NOMO-1 (cell line): ENCODE data around the gene DNASE2.

Experiments used
- DNase-seq, 2 experiments: peaks; one replicate each; lab custom pipeline; 2025; ENCODE audit not compliant: unreplicated experiment in 2 of 2; lab: John Stamatoyannopoulos, UW

DNASE2 gene

DNA sequence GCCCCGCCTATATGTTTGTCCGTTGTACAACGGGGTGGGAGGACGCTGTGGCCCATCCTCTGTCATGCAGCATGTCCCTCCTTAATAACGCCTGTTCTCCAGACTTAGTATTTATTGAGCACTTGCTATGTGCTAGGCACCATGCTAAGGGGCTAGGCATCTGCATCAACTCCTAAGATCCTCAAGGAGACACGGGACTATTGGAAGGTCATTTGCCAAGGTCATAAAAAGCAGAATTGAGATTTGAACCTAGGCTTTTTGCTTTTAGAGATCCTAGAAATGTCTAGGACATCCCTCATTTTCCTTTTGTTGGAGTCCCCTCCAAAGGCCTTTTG, 44.8 kb downstream of the DNASE2 start:
- DNase-seq, result no peak

DNA sequence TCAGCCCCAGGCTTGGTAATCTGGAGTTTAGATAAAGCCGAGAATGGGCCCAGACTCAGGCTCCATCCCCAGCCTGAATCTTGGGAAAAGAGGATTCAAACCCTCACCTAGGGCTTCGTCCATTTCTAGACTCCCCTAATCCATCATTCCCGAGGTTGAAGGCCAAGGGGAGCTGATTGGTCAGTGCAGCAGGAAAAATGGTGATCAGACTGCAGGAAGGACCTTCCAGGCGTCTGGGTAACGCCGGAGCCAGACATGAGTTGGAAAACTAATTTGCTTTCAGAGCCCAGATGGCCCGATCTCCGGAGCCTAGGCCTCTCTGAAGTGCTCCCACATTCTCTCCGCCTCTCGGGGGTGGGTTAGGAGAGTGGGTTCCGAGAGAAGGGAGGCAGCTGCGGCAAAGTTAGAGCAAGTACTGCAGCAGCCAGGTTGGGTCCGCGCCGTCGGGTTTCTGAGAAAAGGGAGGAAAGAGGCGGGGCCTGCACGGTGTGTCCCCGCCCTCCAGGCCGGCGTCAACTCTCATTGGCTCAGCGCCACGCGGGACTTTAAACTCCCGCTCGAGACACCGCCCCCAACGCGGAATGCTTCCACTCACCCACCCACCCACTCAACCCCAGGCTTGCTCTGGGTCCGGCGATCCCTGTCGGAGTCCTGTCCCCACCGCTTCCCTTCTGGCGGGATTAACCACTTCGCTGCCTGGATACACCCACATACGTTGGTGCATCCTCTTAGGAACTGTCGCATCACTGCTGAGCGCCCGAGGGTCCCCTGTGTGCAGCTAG, 46.1 kb downstream of the DNASE2 start:
- DNase-seq, result no peak

DNA sequence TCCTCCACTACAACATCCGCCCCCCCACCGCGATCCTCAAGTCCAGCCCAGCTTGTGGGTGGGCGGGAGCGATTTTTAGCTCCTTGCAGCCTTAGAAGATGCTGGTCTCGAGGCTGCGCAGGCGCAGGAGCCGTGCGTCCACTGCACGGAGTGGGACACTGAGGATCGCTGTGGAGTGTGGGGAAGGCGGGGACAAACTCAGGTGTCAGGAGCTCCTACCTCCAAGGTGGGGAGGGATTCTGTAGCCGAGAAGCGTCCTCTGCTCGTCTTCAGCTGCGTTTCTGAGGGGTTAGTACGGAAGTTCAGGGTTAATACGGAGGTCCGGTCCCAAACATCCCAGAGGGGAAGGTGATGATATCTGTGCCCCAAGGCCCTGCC, 46.7 kb downstream of the DNASE2 start, which contains the start of gene RTBDN:
Gene RTBDN (minus strand): TSS at position 14 of the 378 bp plus-strand sequence. CDS start 4,600 bp downstream, outside the sequence.
- no peak for DNase-seq

DNA sequence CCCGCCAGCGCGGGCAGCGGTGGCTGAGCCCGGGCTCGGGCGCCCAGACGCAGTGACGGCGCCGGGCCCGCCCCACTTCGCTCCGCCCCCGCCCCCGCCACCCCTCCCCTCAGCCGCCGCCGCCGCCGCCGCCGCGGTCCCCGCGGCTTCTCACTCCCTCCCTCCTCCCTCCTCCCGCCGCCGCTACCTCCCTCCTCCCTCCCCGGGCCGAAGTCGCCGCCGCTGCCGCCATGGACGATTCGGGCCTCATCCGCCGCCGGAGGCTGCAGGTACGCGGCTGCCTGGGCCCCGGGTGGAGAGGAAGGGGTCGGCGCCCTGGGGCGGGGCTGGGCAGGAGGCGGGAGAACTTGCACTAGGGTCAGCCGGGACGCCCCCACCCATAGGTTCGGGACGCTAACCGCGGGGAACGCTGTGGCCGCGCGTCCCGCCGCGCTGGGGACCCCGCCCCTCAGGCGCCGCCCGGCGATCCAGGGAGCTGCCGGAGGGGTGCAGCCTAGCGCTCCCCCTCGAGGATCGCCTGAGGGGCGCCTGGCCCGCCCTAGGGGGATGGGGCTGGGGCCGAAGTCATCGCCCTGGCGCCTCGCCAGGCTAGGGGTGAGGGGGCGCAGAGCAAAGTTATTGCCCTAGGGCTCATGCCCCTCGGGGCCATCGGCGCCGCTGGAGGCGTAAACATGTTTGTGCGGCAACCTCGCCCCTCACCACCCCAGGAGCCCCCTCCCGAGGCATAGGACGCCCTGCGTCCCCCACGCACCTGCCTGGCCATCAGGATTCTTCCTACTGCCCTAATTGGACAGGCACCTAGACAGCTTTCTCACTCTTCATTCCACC, 47.3 kb downstream of the DNASE2 start:
- DNase-seq, result no peak

DNA sequence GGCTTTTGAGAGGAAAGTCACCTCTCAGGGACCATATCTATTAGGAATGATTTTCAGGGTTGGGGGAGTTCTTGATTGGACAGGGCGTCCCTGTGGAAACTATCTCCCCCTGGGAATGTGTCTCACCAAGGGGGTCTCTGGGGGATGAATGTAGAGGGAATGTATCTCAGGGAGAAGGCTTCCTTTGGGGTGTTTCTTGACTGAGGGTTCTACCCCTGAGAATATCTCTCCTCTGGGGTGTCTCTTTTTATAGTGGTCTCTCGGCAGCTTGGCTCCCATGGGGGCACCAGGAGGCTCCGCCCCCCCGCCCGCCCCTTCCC, 47.9 kb downstream of the DNASE2 start:
- DNase-seq, result no peak

DNA sequence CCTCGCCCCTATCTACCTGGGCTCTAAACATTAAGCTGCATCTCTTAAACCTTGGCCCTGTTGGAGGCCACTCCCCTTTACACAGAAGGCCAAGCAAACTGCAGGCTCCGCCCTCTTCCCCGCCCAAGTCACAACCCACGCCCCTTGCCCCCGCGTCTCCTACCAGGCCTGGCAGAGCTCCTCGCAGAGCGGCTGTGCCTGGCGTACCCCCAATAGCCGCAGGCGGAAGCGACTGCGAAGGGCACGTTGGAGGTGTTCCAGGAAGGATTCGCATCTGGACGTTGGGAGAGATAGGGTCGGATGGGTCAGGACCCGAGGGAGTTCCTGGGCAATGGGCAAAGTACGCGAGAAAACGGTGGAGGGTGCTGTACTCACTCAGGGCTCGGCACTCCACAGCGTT, 52.8 kb downstream of the DNASE2 start:
- no peak for DNase-seq

DNA sequence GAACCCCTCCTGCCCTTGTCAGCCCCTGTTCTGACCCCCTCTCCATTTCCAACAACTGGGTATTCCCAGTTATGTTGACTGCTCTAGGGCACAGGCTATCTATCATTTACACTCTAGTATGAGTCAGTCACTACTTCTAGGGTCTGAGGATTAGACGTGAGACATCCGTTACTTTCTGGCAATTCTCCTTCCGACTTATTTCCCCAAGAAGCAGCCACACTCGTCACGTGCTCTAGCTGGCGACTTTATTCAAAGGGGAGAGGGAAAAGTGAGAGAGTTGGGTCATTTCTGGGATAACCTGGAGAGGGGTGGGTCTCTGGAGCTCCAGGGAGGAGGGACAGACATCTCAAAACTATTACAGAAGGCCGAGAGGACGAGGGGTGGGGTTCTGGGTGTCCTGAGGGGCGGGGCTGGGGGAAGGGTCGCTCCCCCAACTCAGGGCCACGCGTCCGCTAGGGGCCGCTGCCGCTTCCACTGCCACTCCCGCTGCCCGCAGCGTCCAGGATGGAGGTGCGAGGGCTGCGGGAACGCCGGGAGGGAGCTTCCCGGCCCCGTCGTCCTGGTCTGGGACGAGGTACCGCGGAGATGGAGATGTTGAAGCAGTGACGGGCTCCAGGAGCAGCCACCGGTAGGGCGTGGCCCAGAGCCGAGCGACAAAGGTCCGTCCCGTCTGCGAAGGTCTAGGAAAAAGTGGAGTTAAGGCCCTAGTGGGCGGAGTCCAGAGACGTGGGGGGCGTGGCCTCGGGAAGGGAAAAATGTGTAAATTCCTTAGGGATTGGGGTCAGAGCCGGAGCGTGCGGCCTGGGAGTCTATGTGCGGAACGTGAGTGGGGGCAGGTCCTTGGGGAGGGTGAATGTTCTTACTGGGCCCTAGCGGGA, 55.8 kb downstream of the DNASE2 start:
- DNase-seq, result no peak
